PFSK-1 (cell line): ENCODE results near the gene CHSY3.

Source experiments
- FOXP2 ChIP-seq: optimal IDR thresholded peaks from 2 replicates; pipeline ENCODE3; 2011; ENCODE audit warnings: borderline replicate concordance, control low read depth, inconsistent platforms; ENCODE audit not compliant: insufficient read depth; ENCODE audit errors: extremely low read length, extremely low read depth
- POLR2AphosphoS5 ChIP-seq: IDR thresholded peaks from 2 replicates; pipeline ENCODE4 v1.6.1; 2012; ENCODE audit warnings: low read depth, mild to moderate bottlenecking, control low read depth, low read length, moderate library complexity
- REST ChIP-seq, 2 experiments: IDR thresholded peaks; 2 replicates each; pipeline versions ENCODE4 v1.6.1 to v1.8.0; 2011 to 2012; ENCODE audit warnings: low read depth in 2 of 2, low read length in 2 of 2, control low read depth in 1 of 2, inconsistent platforms in 1 of 2, mild to moderate bottlenecking in 1 of 2, moderate library complexity in 1 of 2; ENCODE audit not compliant: insufficient read depth in 1 of 2
- SIN3A ChIP-seq: IDR thresholded peaks from 2 replicates; pipeline ENCODE4 v1.6.1; 2012; ENCODE audit warnings: mild to moderate bottlenecking, low read length, moderate library complexity, borderline replicate concordance; ENCODE audit not compliant: insufficient read depth
- TAF1 ChIP-seq: IDR thresholded peaks from 2 replicates; pipeline ENCODE4 v1.6.1; 2012; ENCODE audit warnings: low read length, control low read depth, borderline replicate concordance; ENCODE audit not compliant: insufficient read depth

Gene CHSY3

DNA sequence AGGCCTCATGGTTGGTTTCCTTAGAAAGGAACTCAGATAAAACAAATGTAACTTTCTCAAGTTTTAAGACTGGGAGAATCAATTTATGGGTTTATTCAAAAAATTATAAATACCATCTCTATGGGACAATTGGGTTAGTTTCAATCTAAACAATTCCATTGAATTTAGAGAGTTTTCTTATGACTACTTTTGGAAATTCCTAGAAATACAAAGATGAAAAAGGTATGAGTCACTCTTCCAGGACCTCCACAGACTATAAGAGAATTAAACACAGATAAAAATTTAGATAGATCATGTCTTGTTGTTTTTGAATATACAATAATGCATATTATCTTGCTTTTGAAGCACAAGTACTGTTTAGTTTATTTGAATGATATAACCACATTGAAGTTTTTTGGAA, 188.7 kb downstream of the CHSY3 start:
- TF ChIP-seq REST (IDR thresholded peaks at IDR 0.05; ENCODE audit: insufficient read depth in 1 of 2, low read depth in 2 of 2, low read length in 2 of 2): no peak
- no peak for TF ChIP-seq POLR2AphosphoS5
- no peak for TF ChIP-seq SIN3A
- TF ChIP-seq TAF1: no peak
- TF ChIP-seq FOXP2: no peak

DNA sequence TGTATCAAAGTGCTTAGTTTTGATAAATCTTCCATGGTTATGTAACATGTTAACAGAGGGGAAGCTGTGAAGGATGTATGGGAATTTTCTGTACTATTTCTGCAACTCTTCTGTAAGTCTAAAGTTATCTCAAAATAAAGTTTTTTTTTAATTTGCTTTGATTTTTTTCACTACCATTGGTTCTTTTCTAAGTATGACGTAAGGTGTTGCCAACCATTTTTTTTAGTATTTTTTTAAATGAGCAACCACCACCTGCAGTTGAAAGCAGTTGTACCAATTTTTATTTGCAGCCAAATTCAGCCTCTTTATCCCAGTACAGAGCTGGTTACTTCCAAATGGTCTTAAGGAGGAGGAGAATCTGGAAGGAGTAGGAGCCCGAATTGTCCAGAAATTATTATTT, 192.2 kb downstream of the CHSY3 start:
- no peak for TF ChIP-seq REST (IDR thresholded peaks at IDR 0.05; ENCODE audit: insufficient read depth in 1 of 2, low read depth in 2 of 2, low read length in 2 of 2)
- no peak for TF ChIP-seq SIN3A
- no peak for TF ChIP-seq POLR2AphosphoS5
- no peak for TF ChIP-seq TAF1
- no peak for TF ChIP-seq FOXP2

- TF ChIP-seq REST (IDR thresholded peaks at IDR 0.05; ENCODE audit: insufficient read depth in 1 of 2, low read depth in 2 of 2, low read length in 2 of 2) (no peak), POLR2AphosphoS5 (no peak), SIN3A (no peak), TAF1 (no peak), FOXP2 (no peak)
Observed at GRCh38 chr5:130099008-130099407, 194.7 kb downstream of the CHSY3 start.

- TF ChIP-seq SIN3A: no peak
- TF ChIP-seq POLR2AphosphoS5: no peak
- TF ChIP-seq FOXP2: no peak
- TF ChIP-seq TAF1: no peak
- no peak for TF ChIP-seq REST (IDR thresholded peaks at IDR 0.05; ENCODE audit: insufficient read depth in 1 of 2, low read depth in 2 of 2, low read length in 2 of 2)
Observed at GRCh38 chr5:130102375-130102774, 198.1 kb downstream of the CHSY3 start.

DNA sequence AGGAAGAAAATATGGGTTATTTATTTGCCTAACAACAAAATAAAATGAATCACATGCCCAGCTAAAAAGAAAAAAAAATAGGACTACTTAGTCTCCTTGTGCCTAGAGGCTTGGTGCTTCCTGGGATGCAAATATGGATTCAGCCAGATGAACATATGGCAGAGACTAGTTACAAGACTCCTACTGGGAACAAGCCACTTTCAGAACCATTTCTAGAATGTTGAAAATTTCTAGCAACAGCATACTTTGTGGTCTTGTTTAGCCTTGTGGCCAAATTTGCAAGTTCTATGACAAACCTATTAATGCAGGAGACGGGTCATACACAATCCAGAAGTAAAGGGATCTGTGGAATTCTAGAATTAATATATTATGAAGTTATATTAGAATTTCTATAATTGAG, 198.7 kb downstream of the CHSY3 start:
- TF ChIP-seq SIN3A (no peak), TAF1 (no peak), REST (IDR thresholded peaks at IDR 0.05; ENCODE audit: insufficient read depth in 1 of 2, low read depth in 2 of 2, low read length in 2 of 2) (no peak), FOXP2 (no peak), POLR2AphosphoS5 (no peak)
